B cell (primary cell): ENCODE data around the gene KIF21B. TPM values are rescaled to one million over a fixed set of nuclear protein-coding genes. Genes with fewer than 3 reads are reported as not detected.

Experiments used
- ATAC-seq: fragments of 200-7000 bp; cut with Tn5 transposase; one replicate; pipeline ENCODE4 v1.10.0; 2021; ENCODE audit warnings: low read depth, mild to moderate bottlenecking, moderate number of reproducible peaks, moderate library complexity
- CTCF ChIA-PET: fragments of 350-600 bp; sonication (Branson Sonifier 250); formaldehyde crosslinking; loops from one replicate; lab custom pipeline; 2021; ENCODE audit warnings: antibody characterized with exemption, inconsistent platforms; lab: Charles Lee
- POLR2A ChIA-PET: fragments of 350-600 bp; sonication (Branson Sonifier 250); formaldehyde crosslinking; loops from one replicate; lab custom pipeline; 2021; ENCODE audit warnings: antibody characterized with exemption; lab: Charles Lee
- DNase-seq: peaks from one replicate; pipeline ENCODE4 v3.0.0; 2013
- H2AFZ ChIP-seq: 2 replicates; pipeline ENCODE4 v1.6.1; 2012; ENCODE audit warnings: mild to moderate bottlenecking, low read depth, low read length; ENCODE audit not compliant: insufficient read depth, poor library complexity, severe bottlenecking
- H3K27ac ChIP-seq, 2 donors: 1 replicate in 1 of 2; 2 replicates in 1 of 2; pipeline ENCODE4 v1.5.1; 2012 to 2013; ENCODE audit warnings: low read length in 2 of 2, mild to moderate bottlenecking in 2 of 2, moderate library complexity in 1 of 2
- H3K27me3 ChIP-seq, 4 experiments: fragments of 200-600 bp in 1 of 4; sonication (generic) in 1 of 4; replicated peaks in 1 of 4; 1 replicate in 2 of 4; 2 replicates in 2 of 4; pipeline versions ENCODE4 v1.6.1 to v1.7.0; 2013 to 2016; ENCODE audit warnings: low read length in 3 of 4, mild to moderate bottlenecking in 2 of 4, mixed read lengths in 1 of 4, moderate library complexity in 1 of 4; ENCODE audit not compliant: insufficient read depth in 4 of 4, control insufficient read depth in 3 of 4; ENCODE audit errors: control extremely low read depth in 1 of 4
- H3K36me3 ChIP-seq, 2 experiments: replicated peaks in 1 of 2; 1 replicate in 1 of 2; 2 replicates in 1 of 2; pipeline versions ENCODE4 v1.6.1 to v1.7.1; 2013; ENCODE audit warnings: low read length in 1 of 2; ENCODE audit not compliant: insufficient read depth in 2 of 2, control insufficient read depth in 1 of 2; ENCODE audit errors: control extremely low read depth in 1 of 2, extremely low read depth in 1 of 2
- H3K4me1 ChIP-seq, 2 donors: fragments of 200-600 bp in 1 of 2; sonication (generic) in 1 of 2; 1 replicate in 1 of 2; 2 replicates in 1 of 2; pipeline versions ENCODE4 v1.5.1 to v1.6.1; 2013 to 2017; ENCODE audit warnings: low read length in 2 of 2; ENCODE audit not compliant: control insufficient read depth in 2 of 2, insufficient read depth in 2 of 2
- H3K4me2 ChIP-seq: replicated peaks from 2 replicates; pipeline ENCODE3; 2012; ENCODE audit warnings: mild to moderate bottlenecking, low read depth, low read length; ENCODE audit not compliant: poor library complexity, severe bottlenecking
- H3K4me3 ChIP-seq, 5 experiments: fragments of 200-600 bp in 1 of 5; sonication (generic) in 1 of 5; 1 replicate in 3 of 5; 2 replicates in 2 of 5; pipeline versions ENCODE4 v1.5.1 to v1.7.0; 2011 to 2016; ENCODE audit warnings: low read length in 4 of 5, mild to moderate bottlenecking in 4 of 5, low read depth in 2 of 5, control low read depth in 1 of 5, moderate library complexity in 1 of 5; ENCODE audit not compliant: insufficient read depth in 1 of 5; ENCODE audit errors: control extremely low read depth in 1 of 5, extremely low read depth in 1 of 5
- H3K79me2 ChIP-seq: fragments of 200-600 bp; sonication (generic); one replicate; pipeline ENCODE4 v1.6.0; 2016; ENCODE audit warnings: low read length; ENCODE audit not compliant: control insufficient read depth, insufficient read depth
- H3K9ac ChIP-seq: fragments of 200-600 bp; sonication (generic); 2 replicates; pipeline ENCODE4 v1.6.1; 2017; ENCODE audit warnings: mild to moderate bottlenecking, low read length, moderate library complexity
- H3K9me3 ChIP-seq, 3 donors: one replicate each; pipeline versions ENCODE4 v1.6.1 to v1.7.1; 2013; ENCODE audit warnings: low read length in 2 of 3; ENCODE audit not compliant: control insufficient read depth in 2 of 3, insufficient read depth in 1 of 3; ENCODE audit errors: control extremely low read depth in 1 of 3
- H4K20me1 ChIP-seq: 2 replicates; pipeline ENCODE4 v1.6.0; 2012; ENCODE audit warnings: mild to moderate bottlenecking, low read length; ENCODE audit not compliant: insufficient read depth, control insufficient read depth, poor library complexity, severe bottlenecking
- H3K27ac Mint-ChIP-seq: one replicate; pipeline ENCODE4 v1.8.0; 2021; ENCODE audit warnings: mixed read lengths
- H3K27me3 Mint-ChIP-seq: one replicate; pipeline ENCODE4 v1.8.0; 2021; ENCODE audit warnings: mixed read lengths
- H3K4me1 Mint-ChIP-seq: one replicate; pipeline ENCODE4 v1.8.0; 2021; ENCODE audit warnings: mixed read lengths
- H3K4me3 Mint-ChIP-seq: one replicate; pipeline ENCODE4 v1.8.0; 2021; ENCODE audit warnings: mixed read lengths
- H3K9me3 Mint-ChIP-seq: one replicate; pipeline ENCODE4 v1.8.0; 2022; ENCODE audit warnings: mixed read lengths; ENCODE audit not compliant: insufficient read depth
- CTCF ChIP-seq: fragments of 200-600 bp; IDR thresholded peaks from one replicate; pipeline ENCODE4 v1.8.0; 2022; ENCODE audit warnings: antibody characterized with exemption, mild to moderate bottlenecking
- EZH2 ChIP-seq: IDR thresholded peaks from 2 replicates; pipeline ENCODE4 v1.6.1; 2012; ENCODE audit warnings: borderline replicate concordance, low read depth, mild to moderate bottlenecking, moderate library complexity, low read length; ENCODE audit not compliant: insufficient read depth, poor library complexity, severe bottlenecking
- WGBS: methylation state at CpG from one replicate; pipeline ENCODE4 v1.1.5; 2013; ENCODE audit warnings: missing lambda C conversion rate; ENCODE audit not compliant: insufficient coverage; 5-methylcytosine and 5-hydroxymethylcytosine counted together
- intact Hi-C: fragments of 100-400 bp; cut with micrococcal nuclease; formaldehyde crosslinking; loops from one replicate; pipeline ENCODE4 v1.10.0; 2022
- polyA plus RNA-seq: library from polyadenylated mRNA; depleted of rRNA; stranded (reverse); fragments of >200 nt; gene quantifications from 2 replicates; pipeline ENCODE4 v1.2.3, GENCODE V29; 2012
- small RNA-seq: library from RNA; depleted of rRNA; stranded (forward); fragments of <200 nt; gene quantifications from one replicate; pipeline ENCODE3, GENCODE V24; 2012; ENCODE audit warnings: low replicate concordance, low read depth; ENCODE audit not compliant: insufficient read length
- total RNA-seq, 2 donors: library from RNA; stranded (reverse); fragments of 120-200 nt in 1 of 2; gene quantifications; 1 replicate in 1 of 2; 2 replicates in 1 of 2; pipeline versions ENCODE4 v1.2.3 to v1.2.4, GENCODE V29; 2013 to 2022

KIF21B gene
- total and polyA plus RNA-seq, 2 donors (not counting 1 experiment from before 2014, with no cell fraction given), result 41.1 to 41.6 TPM

GRCh38 chr1:200921571-200922110 lies 101.9 kb downstream of the KIF21B start:
- H3K9me3 ChIP-seq, result no peaks in the 10 kb centered on the region
- H3K4me1 Mint-ChIP-seq, result no peaks in the 10 kb centered on the region
- ChIA-PET POLR2A (no interaction called here), CTCF (no interaction called here)
- H3K27me3 Mint-ChIP-seq, result peaks cover 3% of the 10 kb centered on the region
- no peak overlapping the region for H3K27ac ChIP-seq
- H3K4me3 ChIP-seq, result no peak overlapping the region
- TF ChIP-seq EZH2 (no peak), CTCF (no peak)
- no peaks in the 10 kb centered on the region for H3K9me3 Mint-ChIP-seq
- no peaks in the 10 kb centered on the region for H3K27me3 ChIP-seq
- WGBS, result 89% methylated on average over 8 of the region's 9 CpGs
- H3K9ac ChIP-seq, result no peak overlapping the region
- no peaks in the 10 kb centered on the region for H3K36me3 ChIP-seq
- intact Hi-C loops, result no loop called here
- DNase-seq (no peak), ATAC-seq (no peak)
- no peak overlapping the region for H3K27ac Mint-ChIP-seq
- no peaks in the 10 kb centered on the region for H3K79me2 ChIP-seq
- H3K4me2 ChIP-seq, result no peak overlapping the region
- no peaks in the 10 kb centered on the region for H4K20me1 ChIP-seq
- no peak overlapping the region for H3K4me3 Mint-ChIP-seq
- H3K4me1 ChIP-seq, result no peaks in the 10 kb centered on the region
- no peak overlapping the region for H2AFZ ChIP-seq

Small RNA genes within 50 kb of the gene (small RNA-seq; reads per million reads assigned to genes)
- gene RNU6-704P, result not detected

Other genes with a start within 250 kb of the KIF21B start
- gene GPR25, start 150.7 kb downstream of the KIF21B start, total RNA-seq, result 1.8 and 3.1 TPM in 2 replicates
- gene GPR25, start 150.7 kb downstream of the KIF21B start, polyA plus RNA-seq, result 1.1 and 3.1 TPM in 2 replicates
- 0.34 TPM in 1 of 2 replicates, not detected in the other for gene INAVA, start 128.8 kb downstream of the KIF21B start, total RNA-seq
- gene INAVA, start 128.8 kb downstream of the KIF21B start, polyA plus RNA-seq, result 0.06 and 0.07 TPM in 2 replicates
- gene CACNA1S, start 88.7 kb upstream of the KIF21B start, total RNA-seq, result not detected in 2 replicates
- gene CACNA1S, start 88.7 kb upstream of the KIF21B start, polyA plus RNA-seq, result not detected in 2 replicates
- gene ASCL5, start 103.5 kb upstream of the KIF21B start, total RNA-seq, result not detected in 2 replicates
- gene ASCL5, start 103.5 kb upstream of the KIF21B start, polyA plus RNA-seq, result not detected in 2 replicates
- 28.9 and 29.2 TPM in 2 replicates for gene TMEM9, start 130.8 kb upstream of the KIF21B start, total RNA-seq
- 23.6 and 25.2 TPM in 2 replicates for gene TMEM9, start 130.8 kb upstream of the KIF21B start, polyA plus RNA-seq
- gene IGFN1, start 167.1 kb upstream of the KIF21B start, total RNA-seq, result not detected in 2 replicates
- not detected in 2 replicates for gene IGFN1, start 167.1 kb upstream of the KIF21B start, polyA plus RNA-seq